GM11168 (cell line): ENCODE results near the gene CXCR1.
"Not testable (repeated sequence)": the region's sequence is repeated elsewhere in the genome, so short reads cannot be mapped to it uniquely, and the experiment has no call there.

Source experiments
- in situ Hi-C: fragments of 300-500 bp; cut with MboI; formaldehyde crosslinking; loops from one replicate; pipeline ENCODE4 v1.12.0; 2022; ENCODE audit warnings: low sequenced_read_pairs; ENCODE audit not compliant: unreplicated experiment

Gene CXCR1

DNA sequence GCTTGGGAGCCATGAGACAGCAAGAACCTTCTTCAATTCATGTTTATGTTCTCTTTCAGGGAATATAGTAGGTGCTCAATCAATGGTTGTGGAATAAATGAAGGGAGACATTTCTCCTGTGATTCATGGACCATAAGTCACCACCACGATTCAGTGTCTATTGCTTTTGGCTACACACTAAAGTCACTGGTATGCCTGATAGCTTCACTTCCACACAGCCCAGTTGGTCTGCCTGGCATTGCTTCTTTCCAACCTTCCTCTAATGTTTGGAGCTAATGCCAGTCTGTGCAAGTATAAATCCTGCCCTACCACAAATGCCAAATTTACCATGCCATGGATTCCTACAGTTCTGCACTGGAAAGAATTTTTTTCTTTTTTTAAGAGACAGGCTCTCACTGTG, 1.3 kb upstream of the CXCR1 start:
- in situ Hi-C loops = no loop called here

DNA sequence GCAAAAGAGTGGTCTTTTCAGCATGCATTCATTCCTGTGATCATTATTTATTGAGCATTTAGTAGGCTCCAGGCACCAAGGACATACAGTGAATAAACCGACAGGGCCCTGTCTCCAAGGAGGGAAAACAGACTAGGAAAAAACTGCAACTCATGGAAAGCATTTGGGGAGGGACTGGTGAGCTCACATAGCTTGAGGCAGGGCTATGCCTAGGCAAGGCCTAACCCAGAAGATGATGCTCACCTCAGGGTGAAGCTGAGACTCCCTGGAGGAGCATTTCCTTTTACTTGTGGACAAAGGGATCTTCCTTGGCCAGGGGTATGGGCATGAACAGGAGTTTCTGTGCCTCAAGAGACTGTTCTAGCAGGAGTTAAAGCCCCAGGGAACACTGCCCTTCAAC, 3.9 kb downstream of the CXCR1 start:
- in situ Hi-C loops = no loop called here

DNA sequence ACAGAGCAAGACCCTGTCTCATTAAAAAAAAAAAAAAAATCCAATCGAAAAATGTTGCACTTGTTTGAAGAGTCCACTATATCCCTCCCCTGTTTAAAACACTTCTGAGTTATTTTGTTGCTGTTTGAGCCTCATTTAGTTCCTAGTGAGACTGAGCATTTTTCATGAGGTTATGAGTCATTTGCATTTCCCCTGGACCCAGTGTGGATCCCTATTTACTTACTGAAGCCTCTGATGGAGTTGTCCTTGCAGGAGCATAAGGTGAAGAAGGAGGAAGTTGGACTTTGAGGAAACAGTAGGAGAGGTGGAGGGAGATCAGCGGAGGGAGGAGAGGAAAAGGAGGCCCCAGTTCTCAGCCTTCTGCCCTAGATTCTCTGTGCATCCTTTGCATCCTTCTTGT, 5.1 kb downstream of the CXCR1 start:
- in situ Hi-C loops = no loop called here

DNA sequence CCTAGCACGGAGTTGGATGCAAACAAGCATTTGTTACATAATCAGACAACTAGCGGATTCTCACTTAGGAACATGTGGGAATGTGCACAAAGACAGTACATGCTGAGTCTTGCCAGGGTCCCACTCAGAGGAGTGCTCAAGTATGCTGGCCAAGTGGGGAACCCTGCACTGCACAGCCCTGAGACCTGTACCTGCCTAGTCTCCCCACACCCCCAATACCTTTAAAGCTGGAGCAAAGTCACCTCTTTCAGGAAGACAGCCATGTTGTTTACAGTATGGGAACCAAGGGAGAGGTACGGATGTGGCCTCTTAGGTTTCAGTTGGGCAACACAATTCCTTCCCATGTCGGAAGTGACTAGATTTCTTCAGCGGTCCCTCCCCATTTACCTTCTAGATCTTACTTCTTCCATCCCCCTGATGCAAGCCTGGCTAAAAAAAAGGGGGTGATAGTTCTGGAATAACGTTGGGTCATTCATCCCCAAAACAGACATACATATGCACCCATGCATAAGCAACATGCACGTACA, 10.7 kb downstream of the CXCR1 start:
- in situ Hi-C loops = no loop called here

DNA sequence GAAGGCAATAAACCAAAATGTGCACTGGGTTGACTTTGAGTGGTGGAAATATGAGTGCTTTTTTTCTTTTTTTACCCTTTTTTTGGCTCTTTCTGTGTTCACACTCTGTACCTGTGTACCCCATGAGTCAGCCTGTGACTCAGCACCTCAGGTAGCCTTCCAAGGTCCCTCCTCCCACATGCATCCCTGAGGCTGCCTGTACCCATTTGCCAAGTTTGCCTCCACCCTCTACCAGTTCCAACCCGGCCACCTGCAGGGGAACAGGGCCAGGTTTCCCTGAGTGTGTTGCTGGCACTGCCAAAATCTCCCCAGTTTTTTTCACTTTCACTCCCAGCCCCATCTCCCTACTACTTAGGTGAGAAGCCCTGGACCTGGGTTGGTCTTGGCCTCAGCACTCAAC, 14.0 kb downstream of the CXCR1 start:
- in situ Hi-C loops = no loop called here

DNA sequence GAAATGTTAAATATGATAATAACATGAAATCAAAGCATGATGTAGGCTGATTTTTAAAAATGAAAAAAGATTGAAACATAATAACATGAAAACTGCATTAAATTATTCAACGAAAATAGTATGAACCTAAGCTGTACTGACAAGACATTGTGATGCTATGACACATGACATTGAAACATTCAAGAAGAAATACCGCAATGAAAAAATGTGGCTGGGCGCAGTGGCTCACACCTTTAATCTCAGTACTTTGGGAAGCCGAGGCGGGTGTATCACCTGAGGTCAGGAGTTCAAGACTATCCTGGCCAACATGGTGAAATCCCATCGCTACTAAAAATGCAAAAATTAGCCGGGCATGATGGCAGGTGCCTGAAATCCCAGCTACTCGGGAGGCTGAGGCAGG, 14.6 kb downstream of the CXCR1 start:
- in situ Hi-C loops = no loop called here

DNA sequence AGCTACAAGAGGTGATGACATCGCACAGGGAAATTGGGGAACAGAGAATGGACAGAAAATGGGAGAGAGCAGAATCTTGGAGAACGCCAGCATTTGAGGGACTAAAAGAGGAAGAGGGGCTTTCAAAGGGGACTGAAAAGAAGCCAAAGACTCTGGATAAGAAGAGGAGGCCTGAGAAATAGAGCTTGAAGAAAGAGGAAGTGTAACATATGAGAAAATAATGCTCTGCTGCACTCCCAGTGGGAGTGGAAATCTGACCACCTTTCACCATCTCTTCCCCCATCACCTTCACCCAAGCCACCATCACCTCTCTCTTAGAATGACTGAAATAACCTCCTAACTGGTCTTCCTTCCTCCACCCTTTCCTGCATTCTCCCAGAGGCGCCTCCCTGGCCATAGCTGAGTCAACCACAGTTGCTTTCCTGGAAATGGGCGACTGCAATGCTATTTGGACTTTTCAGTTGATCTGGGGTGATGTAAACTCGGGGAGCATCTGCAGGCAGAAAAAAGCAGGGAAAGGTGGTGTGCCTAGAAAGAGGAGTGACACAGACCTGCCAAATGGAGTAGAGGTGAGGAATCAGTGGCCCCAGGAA, 16.8 kb downstream of the CXCR1 start:
- in situ Hi-C loops = no loop called here

DNA sequence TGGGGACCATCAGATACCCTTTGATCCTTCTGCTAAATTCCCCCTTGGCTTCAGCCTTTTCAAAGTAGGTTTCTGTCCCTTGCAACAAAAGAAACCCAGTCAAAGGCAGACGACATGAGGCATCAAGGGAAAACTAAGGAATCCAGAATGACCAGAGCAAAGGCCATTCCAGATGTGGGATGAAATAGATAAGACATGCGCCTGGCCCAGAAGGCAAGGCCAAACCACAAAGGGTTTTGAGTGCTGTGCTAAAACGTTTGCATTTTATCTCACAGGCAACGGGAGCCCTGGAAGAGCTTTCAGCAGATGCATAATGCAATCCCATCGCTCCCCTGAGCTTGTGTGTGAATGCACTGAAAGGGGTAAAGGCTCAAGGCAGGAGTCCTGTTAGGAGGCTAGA, 17.7 kb downstream of the CXCR1 start:
- in situ Hi-C loops = no loop called here

DNA sequence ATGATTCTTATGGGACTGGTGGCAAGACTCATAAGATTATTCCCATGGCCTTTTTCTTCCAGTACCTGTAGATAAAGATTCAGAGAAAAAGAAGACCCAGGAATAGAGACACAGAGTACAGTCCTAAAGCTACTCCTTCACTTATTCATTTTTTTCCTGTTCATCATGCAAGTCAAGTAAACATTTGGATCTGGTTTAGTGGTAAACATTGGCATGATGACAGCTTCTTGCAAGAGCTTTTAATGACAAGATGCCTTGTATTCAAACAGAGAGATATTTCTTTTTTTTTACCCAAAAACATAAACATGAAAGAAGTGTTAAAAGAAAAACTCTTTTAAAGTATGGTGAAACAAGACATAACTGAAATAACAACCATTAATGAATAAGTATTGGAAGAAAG, 20.7 kb downstream of the CXCR1 start:
- in situ Hi-C loops = no loop called here

DNA sequence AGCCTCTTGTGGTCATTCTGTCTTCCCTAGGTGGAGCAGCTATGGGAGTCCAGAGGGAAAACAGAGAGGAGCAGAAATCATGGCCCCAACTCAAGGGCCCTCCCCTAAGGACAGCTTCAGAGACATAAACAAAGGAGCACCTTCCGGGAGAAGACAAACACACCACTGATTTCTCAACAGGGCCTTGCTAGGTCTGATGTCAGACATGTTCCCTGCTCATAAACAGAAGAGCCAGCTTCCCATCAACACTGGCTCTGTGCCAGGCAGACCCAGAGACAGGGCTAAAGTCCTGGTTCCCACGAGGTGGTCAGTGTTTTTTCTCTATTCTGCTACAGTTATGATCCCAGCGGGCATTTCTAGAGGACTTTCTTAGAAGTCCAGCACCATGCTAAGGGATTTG, 21.6 kb downstream of the CXCR1 start:
- in situ Hi-C loops = no loop called here

DNA sequence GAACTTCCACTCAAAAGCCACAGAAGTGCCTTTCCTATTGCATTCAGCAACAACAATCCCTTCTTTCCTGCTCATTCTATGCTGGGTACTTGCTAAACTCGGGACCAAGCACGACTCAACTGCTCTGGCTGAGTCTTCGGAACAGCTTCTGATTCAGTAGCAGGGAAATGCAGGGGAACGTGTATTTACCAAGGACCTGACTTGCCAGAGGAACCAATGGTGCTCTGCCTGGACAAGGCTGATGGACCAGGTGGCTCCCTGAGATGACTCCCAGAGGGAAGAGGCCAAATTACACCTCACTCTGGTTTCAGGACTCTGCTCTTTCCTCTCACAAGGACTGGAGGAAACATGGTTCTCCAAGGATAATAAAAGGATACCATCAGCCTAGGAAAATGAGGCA, 28.7 kb downstream of the CXCR1 start:
- in situ Hi-C loops = no loop called here

DNA sequence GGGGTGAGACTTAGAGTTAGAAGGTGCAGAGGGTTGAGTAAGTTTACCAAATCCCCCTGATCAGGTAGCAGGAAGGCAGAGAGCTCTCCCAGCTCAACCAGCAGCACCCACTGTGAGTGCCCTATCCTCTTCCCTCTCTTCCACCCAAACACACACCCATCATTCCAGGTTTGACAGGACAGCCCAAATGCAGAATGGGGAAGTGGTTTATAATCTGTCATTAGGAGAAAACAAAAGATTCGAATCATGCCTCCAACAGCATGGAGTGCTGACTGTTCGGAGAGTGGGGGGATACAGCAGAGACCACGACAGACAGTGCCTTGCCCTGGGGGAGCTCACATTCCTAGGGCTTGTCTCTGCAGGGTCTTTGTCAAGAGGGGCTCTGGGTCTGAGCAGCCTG, 29.2 kb downstream of the CXCR1 start:
- in situ Hi-C loops = no loop called here

DNA sequence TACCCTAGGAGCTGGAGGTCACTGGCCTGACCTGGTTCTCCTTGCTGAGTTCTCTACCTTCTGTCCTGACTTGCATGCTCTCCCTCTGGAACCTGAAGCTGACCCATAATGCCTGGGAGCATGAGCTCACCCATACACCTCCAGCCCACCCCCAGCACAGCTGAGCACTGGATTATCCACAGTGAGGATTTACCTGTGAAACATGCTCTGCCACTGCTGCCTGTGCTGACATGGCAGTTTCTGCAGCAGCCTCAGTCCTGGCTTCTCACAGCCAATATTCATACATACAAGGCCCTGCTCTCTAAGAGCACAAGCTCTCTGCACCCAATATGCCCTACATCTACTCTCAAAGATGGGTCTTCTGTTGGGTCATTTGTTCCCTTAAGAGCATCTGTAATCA, 35.9 kb downstream of the CXCR1 start:
- in situ Hi-C loops = no loop called here

DNA sequence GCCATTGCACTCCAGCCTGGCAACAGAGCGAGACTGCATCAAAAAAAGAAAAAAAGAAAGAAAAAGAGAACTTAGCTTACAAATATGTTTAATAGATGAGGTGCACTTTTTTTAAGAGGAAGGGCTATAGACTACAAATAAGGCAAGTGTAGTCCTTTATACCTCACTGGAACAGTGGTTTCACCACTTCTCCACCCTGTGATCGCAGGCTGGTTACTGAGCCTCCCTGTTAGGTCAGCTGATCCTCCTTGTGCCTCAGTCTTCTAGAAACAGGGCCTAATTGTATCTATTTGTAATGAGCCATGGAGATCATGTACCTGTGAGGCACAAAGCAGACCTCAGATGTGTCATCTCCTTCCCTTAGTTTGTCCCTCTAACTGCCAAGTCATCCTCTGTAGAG, 36.4 kb downstream of the CXCR1 start:
- in situ Hi-C loops = no loop called here

DNA sequence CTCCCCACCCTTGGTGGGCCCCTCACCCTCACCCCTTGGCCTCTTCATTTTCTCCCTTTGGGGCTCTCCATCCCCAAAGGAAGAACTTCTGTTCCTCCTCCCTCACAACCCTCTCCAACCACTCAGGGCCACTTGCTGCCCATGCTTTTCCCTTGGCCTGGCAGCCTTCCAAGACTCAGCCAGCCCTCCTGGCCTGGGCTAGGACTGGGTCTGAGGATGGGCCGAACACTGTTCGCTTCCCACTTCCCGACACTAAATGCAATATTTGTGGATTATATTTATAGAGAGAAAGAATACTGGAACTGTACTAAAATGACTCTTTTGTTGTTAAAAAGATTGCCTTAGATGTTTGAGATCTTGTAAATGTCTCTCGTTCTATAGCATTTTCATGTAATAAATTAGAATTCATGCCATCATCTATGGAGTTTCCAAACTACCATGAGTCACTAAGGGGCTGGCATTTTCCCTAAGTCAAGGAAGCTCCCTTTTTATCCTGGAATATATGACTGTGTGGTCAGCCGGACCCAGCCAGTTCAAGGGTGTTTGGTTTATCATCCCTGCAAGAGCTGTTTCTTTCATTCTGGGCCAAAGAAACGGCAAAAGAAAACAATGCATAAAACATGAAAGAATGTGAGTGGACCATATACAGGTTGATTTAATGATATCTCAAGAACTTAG, 37.2 kb downstream of the CXCR1 start:
- in situ Hi-C loops = no loop called here

DNA sequence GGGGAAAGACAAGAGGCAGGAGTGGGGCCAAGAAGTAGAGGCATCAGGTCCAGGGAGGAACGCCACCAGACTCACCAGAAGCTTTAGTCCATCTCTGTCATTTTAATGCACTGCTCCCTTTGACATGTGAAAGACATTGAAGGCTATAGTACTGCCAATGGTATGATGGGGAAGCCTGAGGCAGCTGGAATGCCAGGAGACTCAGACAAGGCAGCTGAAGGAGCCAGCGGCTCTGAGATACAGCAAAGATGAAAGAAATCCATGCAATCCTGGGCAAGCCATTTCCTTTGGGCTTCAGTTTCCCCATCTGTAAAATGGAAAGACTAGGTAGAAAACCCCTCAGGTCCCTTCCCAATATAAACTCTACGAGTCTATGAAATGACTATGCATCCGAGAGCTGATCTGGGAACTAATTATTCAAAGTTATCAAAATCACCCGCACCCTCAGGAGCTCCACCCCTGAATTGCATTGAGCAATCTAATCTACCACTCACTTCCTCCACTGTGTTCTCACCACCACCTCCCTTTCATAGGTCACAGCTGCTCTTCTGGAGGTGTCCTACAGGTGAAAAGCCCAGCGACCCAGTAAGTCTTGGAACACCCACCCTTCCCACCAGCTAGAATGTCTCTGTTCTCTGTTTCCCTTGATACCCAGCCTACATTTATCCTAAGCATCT, 37.8 kb downstream of the CXCR1 start:
- in situ Hi-C loops = no loop called here

DNA sequence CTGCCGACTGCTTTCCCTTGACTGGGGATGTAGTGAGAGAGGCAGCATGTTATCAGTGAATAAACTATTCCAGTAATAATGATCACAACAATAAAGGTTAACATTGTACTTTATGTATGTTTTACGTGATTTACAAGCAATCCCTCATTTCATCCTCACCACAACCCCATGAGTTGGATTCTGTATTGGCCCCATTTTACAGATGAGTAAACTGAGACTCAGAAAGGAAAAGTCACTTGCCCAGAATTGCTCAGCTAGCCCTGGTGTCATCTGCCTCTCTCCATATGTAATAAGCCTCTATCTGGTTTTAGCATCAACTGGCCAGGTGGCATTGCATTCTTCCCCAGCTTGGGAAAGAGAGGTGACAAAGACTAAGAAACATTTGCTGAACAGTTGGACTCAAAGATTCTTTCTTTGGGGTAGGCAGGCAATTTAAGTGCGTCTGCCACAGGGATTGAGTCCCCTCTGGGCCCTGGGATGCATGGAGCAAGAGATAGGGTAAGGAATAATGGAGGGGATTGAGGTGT, 38.8 kb downstream of the CXCR1 start:
- in situ Hi-C loops = no loop called here

DNA sequence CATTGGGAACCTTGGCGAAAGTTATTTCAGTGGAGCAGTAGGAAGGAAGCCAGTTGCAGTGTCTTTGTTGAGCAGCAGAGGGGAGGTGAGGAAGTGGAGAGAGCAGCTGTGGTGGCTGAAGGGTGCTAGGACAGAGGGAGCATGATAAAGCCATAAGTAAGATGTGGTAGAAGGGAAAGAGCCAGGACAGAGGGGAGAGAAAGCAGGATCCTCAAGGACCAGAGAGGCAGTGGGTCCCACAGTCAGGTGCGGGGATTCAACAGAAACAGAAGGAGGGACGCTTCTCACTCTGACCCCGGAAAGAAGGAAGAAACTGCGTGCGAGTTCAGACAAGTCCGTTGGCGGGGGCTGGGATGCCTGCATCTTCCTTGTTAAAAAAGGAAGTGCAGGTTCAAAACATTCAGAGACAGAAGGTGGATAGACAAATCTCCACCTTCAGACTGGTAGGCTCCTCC, 41.1 kb downstream of the CXCR1 start, which contains the start of gene CXCR2:
CXCR2 (plus strand) TSS at position 403 of the 455 bp plus-strand sequence. CDS start 8,774 bp downstream, outside the sequence.
- in situ Hi-C loops = no loop called here

DNA sequence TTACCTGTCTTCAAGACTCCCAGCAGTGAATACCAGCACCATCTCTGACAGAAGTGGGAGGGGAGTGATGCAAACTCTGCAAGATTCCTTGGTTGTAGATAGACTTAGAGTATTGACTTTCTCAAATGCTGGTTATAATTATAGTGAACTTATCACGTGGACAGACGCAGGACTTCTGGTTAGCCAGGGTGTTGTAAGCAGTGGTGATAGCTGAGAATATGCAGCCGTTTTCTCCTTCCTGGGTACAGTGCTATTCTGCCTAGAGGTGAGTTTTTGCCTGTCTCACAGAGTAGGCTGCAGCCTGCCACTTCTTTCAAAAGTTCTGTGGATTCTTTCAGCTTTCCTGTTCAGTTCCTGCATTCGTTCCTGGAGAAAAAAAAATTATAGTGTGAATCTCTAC, 41.7 kb downstream of the CXCR1 start:
- in situ Hi-C loops = no loop called here

DNA sequence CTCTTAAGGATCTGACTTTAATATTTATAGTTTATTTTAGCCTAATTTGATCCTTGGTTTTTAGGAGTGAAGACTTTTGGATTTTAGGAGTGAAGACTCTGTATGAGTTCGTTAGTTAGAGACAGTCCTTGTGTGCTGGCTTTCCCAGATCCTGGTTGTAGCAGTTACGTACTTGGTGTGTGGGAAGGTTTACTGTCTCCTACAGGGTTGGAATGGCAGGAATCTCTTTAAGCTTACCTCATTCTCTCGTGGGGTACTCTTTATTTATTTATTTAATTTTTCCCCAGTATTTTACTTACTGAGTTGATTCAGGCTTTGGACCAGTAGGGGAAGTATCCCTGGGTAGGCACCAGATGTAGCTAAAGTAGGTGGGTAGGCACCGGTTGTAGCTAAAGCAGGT, 42.8 kb downstream of the CXCR1 start:
- in situ Hi-C loops = no loop called here

DNA sequence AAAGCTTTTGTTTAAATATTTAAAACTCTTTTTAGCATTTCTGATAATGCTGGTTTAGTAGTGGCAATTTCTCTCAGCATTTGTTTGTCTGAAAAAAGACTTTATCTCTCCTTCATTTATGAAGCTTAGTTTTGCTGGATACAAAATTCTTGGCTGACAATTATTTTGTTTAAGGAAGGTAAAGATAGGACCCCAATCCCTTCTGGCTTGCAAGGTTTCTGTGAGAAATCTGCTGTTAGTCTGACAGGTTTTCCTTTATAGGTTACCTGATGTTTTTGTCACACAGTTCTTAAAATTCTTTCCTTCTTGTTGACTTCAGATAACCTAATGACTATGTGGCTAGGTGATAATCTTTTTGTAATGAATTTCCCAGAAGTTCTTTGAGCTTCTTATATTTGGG, 44.5 kb downstream of the CXCR1 start:
- in situ Hi-C loops = not testable (repeated sequence)
